SK-N-SH treated with all-trans-retinoic acid at 6 μM for 48 hours (cell line): ENCODE data around the gene APLP1.

Source experiments
- ATAC-seq: fragments of 200-7000 bp; cut with Tn5 transposase; 3 replicates; pipeline ENCODE4 v1.9.1; 2020; ENCODE audit warnings: mild to moderate bottlenecking, moderate library complexity
- ARNTL ChIP-seq: fragments of 450-650 bp; formaldehyde crosslinking; IDR thresholded peaks from 2 replicates; pipeline ENCODE4 v1.5.0; 2020; ENCODE audit warnings: low read depth, mild to moderate bottlenecking, moderate library complexity, borderline replicate concordance
- BACH2 ChIP-seq: fragments of 250-450 bp; sonication (Bioruptor Pico); IDR thresholded peaks from 2 replicates; pipeline ENCODE4 v1.9.0; 2021; ENCODE audit warnings: mild to moderate bottlenecking, borderline replicate concordance
- CSDC2 ChIP-seq: fragments of 250-450 bp; sonication (Bioruptor Pico); IDR thresholded peaks from 2 replicates; pipeline ENCODE4 v1.5.0; 2020; ENCODE audit warnings: mild to moderate bottlenecking, moderate library complexity
- ESRRG ChIP-seq: fragments of 250-450 bp; sonication (Bioruptor Pico); IDR thresholded peaks from 2 replicates; pipeline ENCODE4 v1.6.1; 2021; ENCODE audit warnings: mild to moderate bottlenecking
- ISL1 ChIP-seq: fragments of 250-450 bp; sonication (Bioruptor Pico); IDR thresholded peaks from 2 replicates; pipeline ENCODE4 v2.1.2; 2022; ENCODE audit warnings: mild to moderate bottlenecking, moderate library complexity
- OSR1 ChIP-seq: fragments of 250-450 bp; sonication (Bioruptor Pico); IDR thresholded peaks from 2 replicates; pipeline ENCODE4 v1.8.0; 2022; ENCODE audit warnings: moderate library complexity, mild to moderate bottlenecking, inconsistent platforms
- PPARA ChIP-seq: fragments of 250-450 bp; sonication (Bioruptor Pico); IDR thresholded peaks from 2 replicates; pipeline ENCODE4 v1.5.0; 2020; ENCODE audit warnings: mild to moderate bottlenecking, borderline replicate concordance
- RARB ChIP-seq: fragments of 250-450 bp; sonication (Bioruptor Pico); IDR thresholded peaks from 2 replicates; pipeline ENCODE4 v1.8.0; 2021; ENCODE audit warnings: mild to moderate bottlenecking, moderate library complexity
- SNAI2 ChIP-seq: fragments of 250-450 bp; sonication (Bioruptor Pico); IDR thresholded peaks from 2 replicates; pipeline ENCODE4 v1.5.0; 2020; ENCODE audit warnings: mild to moderate bottlenecking, moderate library complexity
- TCF4 ChIP-seq: fragments of 250-450 bp; sonication (Bioruptor Pico); IDR thresholded peaks from 2 replicates; pipeline ENCODE4 v1.8.0; 2021; ENCODE audit warnings: mild to moderate bottlenecking, moderate library complexity, borderline replicate concordance
- TOX ChIP-seq: fragments of 250-450 bp; sonication (Bioruptor Pico); IDR thresholded peaks from 2 replicates; pipeline ENCODE4 v1.8.0; 2021; ENCODE audit warnings: mild to moderate bottlenecking, moderate library complexity, borderline replicate concordance
- ZC3H10 ChIP-seq: fragments of 250-450 bp; sonication (Bioruptor Pico); IDR thresholded peaks from 2 replicates; pipeline ENCODE4 v1.5.1; 2021; ENCODE audit warnings: mild to moderate bottlenecking, moderate library complexity
- ZFP3 ChIP-seq: fragments of 250-450 bp; sonication (Bioruptor Pico); IDR thresholded peaks from 2 replicates; pipeline ENCODE4 v1.5.0; 2020; ENCODE audit warnings: mild to moderate bottlenecking, moderate library complexity
- ZFP30 ChIP-seq: fragments of 450-650 bp; formaldehyde crosslinking; IDR thresholded peaks from 2 replicates; pipeline ENCODE4 v1.5.0; 2022; ENCODE audit warnings: mild to moderate bottlenecking, moderate library complexity
- ZNF565 ChIP-seq: fragments of 450-650 bp; formaldehyde crosslinking; conservative IDR thresholded peaks from 2 replicates; pipeline ENCODE4 v1.5.0; 2020; ENCODE audit warnings: low read depth, mild to moderate bottlenecking, moderate library complexity
- ZNF8 ChIP-seq: fragments of 450-650 bp; formaldehyde crosslinking; IDR thresholded peaks from 2 replicates; pipeline ENCODE4 v1.5.0; 2020; ENCODE audit warnings: mild to moderate bottlenecking, moderate library complexity
- TF ChIP-seq, protein P1 (sequence below): fragments of 250-450 bp; sonication (Bioruptor Pico); IDR thresholded peaks from 2 replicates; pipeline ENCODE4 v1.5.0; 2020; ENCODE audit warnings: mild to moderate bottlenecking, moderate library complexity
- TF ChIP-seq, protein P2 (sequence below): fragments of 250-450 bp; sonication (Bioruptor Pico); IDR thresholded peaks from 2 replicates; pipeline ENCODE4 v1.8.0; 2021; ENCODE audit warnings: low read depth, mild to moderate bottlenecking, moderate library complexity, borderline replicate concordance
- TF ChIP-seq, protein P3 (sequence below): fragments of 250-450 bp; sonication (Bioruptor Pico); IDR thresholded peaks from 2 replicates; pipeline ENCODE4 v1.5.1; 2020; ENCODE audit warnings: low read depth, mild to moderate bottlenecking, moderate library complexity
- TF ChIP-seq, protein P4 (sequence below): fragments of 250-450 bp; sonication (Bioruptor Pico); IDR thresholded peaks from 2 replicates; pipeline ENCODE4 v1.5.1; 2021; ENCODE audit warnings: mild to moderate bottlenecking, moderate library complexity

APLP1 gene

DNA sequence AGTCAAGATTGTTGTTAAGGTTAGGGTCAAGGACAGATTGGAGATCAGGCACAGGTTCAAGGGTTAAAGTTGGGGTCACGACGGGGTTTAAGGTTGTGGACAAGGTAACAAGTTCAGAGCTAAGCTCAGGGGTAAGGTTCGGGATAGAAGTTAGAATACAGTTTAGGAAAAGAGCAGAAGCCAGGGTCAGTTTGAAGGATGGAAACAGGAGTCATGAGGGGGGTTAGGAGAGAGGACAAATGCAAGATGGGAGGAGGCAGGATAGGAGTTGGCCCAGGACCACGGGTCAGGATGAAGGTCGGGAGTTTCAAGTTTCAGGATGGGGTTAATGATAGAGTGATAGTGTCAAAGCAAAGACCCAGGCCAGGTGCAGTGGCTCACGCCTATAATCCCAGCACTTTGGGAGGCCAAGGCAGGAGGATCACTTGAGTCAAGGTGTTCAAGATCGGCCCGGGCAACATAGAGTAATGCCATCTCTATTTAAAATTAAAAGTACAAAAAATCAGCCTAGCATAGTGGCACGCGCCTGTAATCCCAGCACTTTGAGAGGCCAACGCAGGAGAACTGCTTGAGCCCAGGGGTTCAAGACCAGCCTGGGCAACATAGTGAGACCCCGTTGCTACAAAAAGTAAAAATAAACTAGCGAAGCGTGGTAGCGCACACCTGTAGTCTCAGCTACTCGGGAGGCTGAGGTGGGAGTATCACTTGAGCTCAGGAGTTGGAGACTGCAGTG is 23.7 kb upstream of the APLP1 start:
- ATAC-seq: no peak
- TF ChIP-seq, protein P1, sequence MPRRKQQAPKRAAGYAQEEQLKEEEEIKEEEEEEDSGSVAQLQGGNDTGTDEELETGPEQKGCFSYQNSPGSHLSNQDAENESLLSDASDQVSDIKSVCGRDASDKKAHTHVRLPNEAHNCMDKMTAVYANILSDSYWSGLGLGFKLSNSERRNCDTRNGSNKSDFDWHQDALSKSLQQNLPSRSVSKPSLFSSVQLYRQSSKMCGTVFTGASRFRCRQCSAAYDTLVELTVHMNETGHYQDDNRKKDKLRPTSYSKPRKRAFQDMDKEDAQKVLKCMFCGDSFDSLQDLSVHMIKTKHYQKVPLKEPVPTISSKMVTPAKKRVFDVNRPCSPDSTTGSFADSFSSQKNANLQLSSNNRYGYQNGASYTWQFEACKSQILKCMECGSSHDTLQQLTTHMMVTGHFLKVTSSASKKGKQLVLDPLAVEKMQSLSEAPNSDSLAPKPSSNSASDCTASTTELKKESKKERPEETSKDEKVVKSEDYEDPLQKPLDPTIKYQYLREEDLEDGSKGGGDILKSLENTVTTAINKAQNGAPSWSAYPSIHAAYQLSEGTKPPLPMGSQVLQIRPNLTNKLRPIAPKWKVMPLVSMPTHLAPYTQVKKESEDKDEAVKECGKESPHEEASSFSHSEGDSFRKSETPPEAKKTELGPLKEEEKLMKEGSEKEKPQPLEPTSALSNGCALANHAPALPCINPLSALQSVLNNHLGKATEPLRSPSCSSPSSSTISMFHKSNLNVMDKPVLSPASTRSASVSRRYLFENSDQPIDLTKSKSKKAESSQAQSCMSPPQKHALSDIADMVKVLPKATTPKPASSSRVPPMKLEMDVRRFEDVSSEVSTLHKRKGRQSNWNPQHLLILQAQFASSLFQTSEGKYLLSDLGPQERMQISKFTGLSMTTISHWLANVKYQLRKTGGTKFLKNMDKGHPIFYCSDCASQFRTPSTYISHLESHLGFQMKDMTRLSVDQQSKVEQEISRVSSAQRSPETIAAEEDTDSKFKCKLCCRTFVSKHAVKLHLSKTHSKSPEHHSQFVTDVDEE (CRISPR knock-in tag): no peak
- TF ChIP-seq ZNF8 (CRISPR knock-in tag): no peak
- TF ChIP-seq TOX (CRISPR knock-in tag): no peak
- TF ChIP-seq, protein P2, sequence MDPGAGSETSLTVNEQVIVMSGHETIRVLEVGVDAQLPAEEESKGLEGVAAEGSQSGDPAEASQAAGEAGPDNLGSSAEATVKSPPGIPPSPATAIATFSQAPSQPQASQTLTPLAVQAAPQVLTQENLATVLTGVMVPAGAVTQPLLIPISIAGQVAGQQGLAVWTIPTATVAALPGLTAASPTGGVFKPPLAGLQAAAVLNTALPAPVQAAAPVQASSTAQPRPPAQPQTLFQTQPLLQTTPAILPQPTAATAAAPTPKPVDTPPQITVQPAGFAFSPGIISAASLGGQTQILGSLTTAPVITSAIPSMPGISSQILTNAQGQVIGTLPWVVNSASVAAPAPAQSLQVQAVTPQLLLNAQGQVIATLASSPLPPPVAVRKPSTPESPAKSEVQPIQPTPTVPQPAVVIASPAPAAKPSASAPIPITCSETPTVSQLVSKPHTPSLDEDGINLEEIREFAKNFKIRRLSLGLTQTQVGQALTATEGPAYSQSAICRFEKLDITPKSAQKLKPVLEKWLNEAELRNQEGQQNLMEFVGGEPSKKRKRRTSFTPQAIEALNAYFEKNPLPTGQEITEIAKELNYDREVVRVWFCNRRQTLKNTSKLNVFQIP (CRISPR knock-in tag): no peak
- no peak for TF ChIP-seq PPARA (CRISPR knock-in tag)
- TF ChIP-seq ESRRG (CRISPR knock-in tag): no peak
- no peak for TF ChIP-seq ISL1
- no peak for TF ChIP-seq SNAI2 (CRISPR knock-in tag)
- no peak for TF ChIP-seq ZNF565 (CRISPR knock-in tag)
- no peak for TF ChIP-seq ZC3H10 (CRISPR knock-in tag)
- TF ChIP-seq, protein P3, sequence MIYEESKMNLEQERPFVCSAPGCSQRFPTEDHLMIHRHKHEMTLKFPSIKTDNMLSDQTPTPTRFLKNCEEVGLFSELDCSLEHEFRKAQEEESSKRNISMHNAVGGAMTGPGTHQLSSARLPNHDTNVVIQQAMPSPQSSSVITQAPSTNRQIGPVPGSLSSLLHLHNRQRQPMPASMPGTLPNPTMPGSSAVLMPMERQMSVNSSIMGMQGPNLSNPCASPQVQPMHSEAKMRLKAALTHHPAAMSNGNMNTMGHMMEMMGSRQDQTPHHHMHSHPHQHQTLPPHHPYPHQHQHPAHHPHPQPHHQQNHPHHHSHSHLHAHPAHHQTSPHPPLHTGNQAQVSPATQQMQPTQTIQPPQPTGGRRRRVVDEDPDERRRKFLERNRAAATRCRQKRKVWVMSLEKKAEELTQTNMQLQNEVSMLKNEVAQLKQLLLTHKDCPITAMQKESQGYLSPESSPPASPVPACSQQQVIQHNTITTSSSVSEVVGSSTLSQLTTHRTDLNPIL (CRISPR knock-in tag): no peak

DNA sequence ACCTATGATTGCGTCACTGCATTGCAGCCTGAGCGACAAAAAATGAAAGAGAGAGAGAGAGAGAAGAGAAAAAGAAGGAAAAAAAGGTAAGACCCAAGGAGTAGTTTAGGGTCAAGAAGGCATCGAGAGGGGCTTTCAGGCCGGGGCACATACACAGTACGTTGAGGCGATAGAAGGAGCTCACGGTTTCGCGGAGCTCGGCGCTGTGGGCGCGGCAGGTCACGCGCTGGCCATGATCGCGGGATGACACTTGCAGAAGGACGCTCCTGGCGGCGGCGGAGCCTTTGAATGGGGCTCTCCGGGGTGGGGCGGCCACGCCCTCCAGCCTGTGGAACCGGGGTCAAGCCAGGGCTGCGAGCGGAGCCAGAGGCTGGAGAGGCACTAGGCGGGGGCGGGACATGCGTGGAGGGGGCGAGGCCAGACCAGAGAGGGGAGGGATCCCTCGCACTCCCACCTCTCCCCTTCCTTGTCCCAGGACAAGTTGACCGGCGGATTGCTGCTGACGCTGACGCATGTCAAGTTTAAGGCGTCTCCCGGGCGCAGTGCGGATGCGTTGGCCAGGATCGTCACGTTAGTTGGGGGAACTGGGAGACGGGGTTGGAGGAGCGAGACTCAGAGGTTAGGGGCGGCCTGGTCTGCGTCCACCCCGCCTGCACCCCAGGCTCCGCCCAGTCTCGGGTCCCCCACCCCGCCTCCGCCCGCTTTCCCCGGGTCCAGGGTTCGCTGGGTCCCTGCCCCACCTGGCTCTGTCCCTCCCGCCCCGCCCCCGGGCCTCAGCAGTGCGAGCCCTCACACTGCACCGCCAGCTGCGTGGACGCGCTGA is 22.9 kb upstream of the APLP1 start:
- TF ChIP-seq, protein P3 (CRISPR knock-in tag): no peak
- TF ChIP-seq, protein P4, sequence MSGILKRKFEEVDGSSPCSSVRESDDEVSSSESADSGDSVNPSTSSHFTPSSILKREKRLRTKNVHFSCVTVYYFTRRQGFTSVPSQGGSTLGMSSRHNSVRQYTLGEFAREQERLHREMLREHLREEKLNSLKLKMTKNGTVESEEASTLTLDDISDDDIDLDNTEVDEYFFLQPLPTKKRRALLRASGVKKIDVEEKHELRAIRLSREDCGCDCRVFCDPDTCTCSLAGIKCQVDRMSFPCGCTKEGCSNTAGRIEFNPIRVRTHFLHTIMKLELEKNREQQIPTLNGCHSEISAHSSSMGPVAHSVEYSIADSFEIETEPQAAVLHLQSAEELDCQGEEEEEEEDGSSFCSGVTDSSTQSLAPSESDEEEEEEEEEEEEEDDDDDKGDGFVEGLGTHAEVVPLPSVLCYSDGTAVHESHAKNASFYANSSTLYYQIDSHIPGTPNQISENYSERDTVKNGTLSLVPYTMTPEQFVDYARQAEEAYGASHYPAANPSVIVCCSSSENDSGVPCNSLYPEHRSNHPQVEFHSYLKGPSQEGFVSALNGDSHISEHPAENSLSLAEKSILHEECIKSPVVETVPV (CRISPR knock-in tag): no peak
- no peak for TF ChIP-seq TCF4 (CRISPR knock-in tag)
- no peak for TF ChIP-seq ZC3H10 (CRISPR knock-in tag)
- TF ChIP-seq, protein P2 (CRISPR knock-in tag): no peak
- TF ChIP-seq CSDC2 (CRISPR knock-in tag): no peak
- TF ChIP-seq, protein P1 (CRISPR knock-in tag): no peak
- TF ChIP-seq RARB: no peak
- no peak for TF ChIP-seq ZFP30
- TF ChIP-seq ZFP3 (CRISPR knock-in tag): no peak
- no peak for TF ChIP-seq ARNTL
- TF ChIP-seq ESRRG (CRISPR knock-in tag): no peak
- no peak for TF ChIP-seq SNAI2 (CRISPR knock-in tag)
- no peak for TF ChIP-seq ZNF565 (CRISPR knock-in tag)
- TF ChIP-seq ISL1: no peak
- no peak for TF ChIP-seq BACH2 (CRISPR knock-in tag)
- TF ChIP-seq OSR1: no peak
- TF ChIP-seq TOX (CRISPR knock-in tag): no peak
- no peak for TF ChIP-seq ZNF8 (CRISPR knock-in tag)
- peak; percentile 47 for ATAC-seq
